GM12801 (cell line): ENCODE data around the gene RTF1.

Experiments used
- CTCF ChIP-seq: IDR thresholded peaks from one replicate; pipeline ENCODE4 v1.5.1; 2011; ENCODE audit warnings: control low read depth; ENCODE audit not compliant: insufficient read length; ENCODE audit errors: extremely low read depth

Gene RTF1

GRCh38 chr15:41445399-41445798 is 28.5 kb downstream of the RTF1 start:
- TF ChIP-seq CTCF: no peak

- no peak for TF ChIP-seq CTCF
Measured at GRCh38 chr15:41462084-41462795, 45.3 kb downstream of the RTF1 start.

- no peak for TF ChIP-seq CTCF
Measured at GRCh38 chr15:41464889-41465580, 48.1 kb downstream of the RTF1 start.

- TF ChIP-seq CTCF: peak; percentile 98
Measured at GRCh38 chr15:41465822-41466421, 49.0 kb downstream of the RTF1 start.

- no peak for TF ChIP-seq CTCF
Measured at GRCh38 chr15:41466711-41467110, 49.8 kb downstream of the RTF1 start.

- no peak for TF ChIP-seq CTCF
Measured at GRCh38 chr15:41473418-41473817, 56.5 kb downstream of the RTF1 start.

GRCh38 chr15:41474436-41474835 is 57.5 kb downstream of the RTF1 start:
- TF ChIP-seq CTCF: no peak
